ENCODE measurements around the gene ATAD1. TPM values are rescaled to one million over a fixed set of nuclear protein-coding genes. Genes with fewer than 3 reads are reported as not detected.

ATAD1 gene
- total and polyA plus RNA-seq, 2 of the 8 experiments (the other 6 are each of a cell fraction or from before 2014, with no cell fraction given) = 8.9 to 35.3 TPM

- CTCF ChIA-PET (ENCODE audit: partially characterized antibody) = interaction anchor here (0.9 to 2.5 kb wide), 2 partner anchors 10 to 232 kb away, joined by 3 to 19 read pairs; no protein-coding TSS in a partner anchor
- H3K9me3 ChIP-seq (ENCODE audit: insufficient read depth in 2 of 2, low read depth in 1 of 2, low read length in 1 of 2) = no peaks in the 10 kb centered on the region
Observed at GRCh38 chr10:87744606-87745005, 73.4 kb downstream of the ATAD1 start.

More at GRCh38 chr10:87744606-87745005, 73.4 kb downstream of the ATAD1 start:
- Histone ChIP-seq H3K4me3 (ENCODE audit: extremely low read depth in 1 of 4, insufficient read depth in 2 of 4, low read depth in 3 of 4, low read length in 4 of 4) (no peak overlapping the region), H3K9ac (replicated peaks in 1 of 4; ENCODE audit: extremely low read depth in 1 of 4, low read depth in 3 of 4, low read length in 3 of 4) (no peak overlapping the region), H4K5ac (ENCODE audit: insufficient read length, low read depth, low read length) (no peak overlapping the region), H3K4ac (replicated peaks; ENCODE audit: insufficient read length, low read depth, low read length) (no peak overlapping the region), H4K20me1 (replicated peaks in 1 of 2; ENCODE audit: control insufficient read depth in 1 of 2, insufficient read depth in 2 of 2, low read length in 2 of 2) (no peaks in the 10 kb centered on the region), H3K23me2 (ENCODE audit: low read depth, low read length) (no peaks in the 10 kb centered on the region), H3K4me2 (ENCODE audit: insufficient read depth in 1 of 2, low read depth in 2 of 2, low read length in 2 of 2) (no peak overlapping the region), H2BK15ac (ENCODE audit: low read length) (no peak overlapping the region), H3K18ac (ENCODE audit: extremely low read depth, low read length) (no peak overlapping the region), H3K27me3 (replicated peaks in 1 of 4; ENCODE audit: control insufficient read depth in 3 of 4, extremely low read depth in 1 of 4, insufficient read depth in 3 of 4, low read length in 3 of 4) (no peaks in the 10 kb centered on the region), H2BK20ac (ENCODE audit: low read length) (no peak overlapping the region), H2BK5ac (ENCODE audit: low read depth, low read length) (no peak overlapping the region), H3K27ac (ENCODE audit: low read depth, low read length) (no peak overlapping the region), H3K79me1 (ENCODE audit: low read depth, low read length) (no peaks in the 10 kb centered on the region), H3K23ac (ENCODE audit: insufficient read length) (no peak overlapping the region), H4K8ac (ENCODE audit: extremely low read depth, insufficient read depth, low read length) (no peak overlapping the region), H3K36me3 (ENCODE audit: control insufficient read depth in 2 of 4, insufficient read depth in 4 of 4, low read length in 3 of 4) (peaks cover 0 to 11% (median 2%) of the 10 kb centered on the region in 4 experiments; a peak in 3 of 8 replicates), H3K79me2 (ENCODE audit: control insufficient read depth in 1 of 2, insufficient read depth in 2 of 2, low read length in 2 of 2) (no peaks in the 10 kb centered on the region), H3K14ac (ENCODE audit: insufficient read length) (no peak overlapping the region), H2AFZ (ENCODE audit: low read length) (no peak overlapping the region), H2AK5ac (ENCODE audit: low read depth, low read length) (no peak overlapping the region), H2BK12ac (ENCODE audit: low read depth, low read length) (no peak overlapping the region), H3K56ac (replicated peaks; ENCODE audit: insufficient read length, low read depth, low read length) (no peak overlapping the region), H4K91ac (replicated peaks; ENCODE audit: insufficient read length, low read length) (no peak overlapping the region), H3K4me1 (replicated peaks in 1 of 4; ENCODE audit: control insufficient read depth in 3 of 4, insufficient read depth in 4 of 4, low read length in 3 of 4) (peaks cover 0 to 3% (median under 1%) of the 10 kb centered on the region in 4 experiments; a peak in 2 of 7 replicates), H2BK120ac (replicated peaks; ENCODE audit: low read depth, low read length) (no peak overlapping the region)
- 85% methylated on average over 2 of the region's 2 CpGs; no CpG with 5 or more reads in 1 of the 2 experiments for WGBS, 2 experiments (ENCODE audit: extremely low coverage in 1 of 2, insufficient coverage in 1 of 2, insufficient read length in 1 of 2, insufficient replicate concordance in 2 of 2, low coverage in 1 of 2, low lambda C conversion rate in 2 of 2, missing lambda C conversion rate in 1 of 2)
- DNase-seq (ENCODE audit: low read depth in 1 of 2, low spot score in 2 of 2) (no peak), FAIRE-seq (no peak)
- POLR2A ChIA-PET (ENCODE audit: partially characterized antibody) = interaction anchor here (1.2 kb wide), 1 partner anchor 85 kb away, joined by 3 read pairs; the partner anchor contains the start of gene PAPSS2
- no peak for TF ChIP-seq EZH2 (IDR thresholded peaks at IDR 0.05; ENCODE audit: low read depth, low read length, severe bottlenecking)
- TF ChIP-seq HDAC2 (IDR thresholded peaks at IDR 0.05; ENCODE audit: borderline replicate concordance in 1 of 2, low read depth in 2 of 2, low read length in 2 of 2) = no peak

All from H1 (cell line).